MCF 10A (cell line): ENCODE data around the gene ESPN. TPM values are rescaled to one million over a fixed set of nuclear protein-coding genes. Genes with fewer than 3 reads are reported as not detected.

Source experiments
- BruUV-seq: library from RNA; stranded (reverse); fragments of 400-500 nt; replicated peaks from 2 replicates; lab custom pipeline; 2021; lab: Mats Ljungman, UMichigan
- CTCF ChIA-PET: fragments of 300-600 bp; sonication (Branson Sonifier 250); formaldehyde crosslinking; extraction: SDS; loops from one replicate; lab custom pipeline; 2021; ENCODE audit warnings: antibody characterized with exemption, inconsistent platforms; lab: Yijun Ruan, JAX
- POLR2A ChIA-PET: fragments of 300-600, 350-650 bp; sonication (Branson Sonifier 250); formaldehyde crosslinking; extraction: SDS; loops from one replicate; lab custom pipeline; 2020; ENCODE audit warnings: antibody characterized with exemption, inconsistent platforms; lab: Yijun Ruan, JAX
- DNase-seq: peaks from one replicate; pipeline ENCODE4 v3.0.0-alpha.2; 2018; ENCODE audit not compliant: unreplicated experiment
- H3K27ac Mint-ChIP-seq: one replicate; pipeline ENCODE4 v1.8.0; 2022; ENCODE audit warnings: mild to moderate bottlenecking, low read depth, mixed read lengths; ENCODE audit not compliant: unreplicated experiment
- H3K27me3 Mint-ChIP-seq: one replicate; pipeline ENCODE4 v1.8.0; 2022; ENCODE audit warnings: mixed read lengths; ENCODE audit not compliant: insufficient read depth, unreplicated experiment
- H3K36me3 Mint-ChIP-seq: one replicate; pipeline ENCODE4 v1.8.0; 2022; ENCODE audit warnings: mild to moderate bottlenecking, moderate library complexity, mixed read lengths; ENCODE audit not compliant: insufficient read depth, unreplicated experiment
- H3K4me1 Mint-ChIP-seq: one replicate; pipeline ENCODE4 v1.8.0; 2022; ENCODE audit warnings: mixed read lengths; ENCODE audit not compliant: insufficient read depth, unreplicated experiment
- H3K4me3 Mint-ChIP-seq: one replicate; pipeline ENCODE4 v1.8.0; 2022; ENCODE audit warnings: mild to moderate bottlenecking, moderate library complexity, mixed read lengths; ENCODE audit not compliant: unreplicated experiment
- H3K9me3 Mint-ChIP-seq: one replicate; pipeline ENCODE4 v1.8.0; 2022; ENCODE audit warnings: mixed read lengths; ENCODE audit not compliant: unreplicated experiment
- CTCF ChIP-seq: fragments of 200-600 bp; IDR thresholded peaks from one replicate; pipeline ENCODE4 v1.8.0; 2022; ENCODE audit warnings: antibody characterized with exemption, mild to moderate bottlenecking; ENCODE audit not compliant: unreplicated experiment
- intact Hi-C: fragments of 100-400 bp; cut with micrococcal nuclease; formaldehyde crosslinking; loops from 2 replicates; pipeline ENCODE4 v1.14.1; 2022
- total RNA-seq: library from RNA; stranded (reverse); gene quantifications from 2 replicates; pipeline ENCODE4 v1.2.3, GENCODE V29; 2022

ESPN gene
- total RNA-seq, 1 experiment from 2014 or later, result 0.68 TPM

- intact Hi-C loops, result loop anchor here (1.0 to 10.0 kb wide), 3 partner anchors 38 to 159 kb away; partner anchors contain the start of gene NOL9
- no peak overlapping the region for H3K27ac Mint-ChIP-seq
- no peaks in the 10 kb centered on the region for H3K27me3 Mint-ChIP-seq
- no peaks in the 10 kb centered on the region for H3K9me3 Mint-ChIP-seq
- CTCF ChIA-PET, result interaction anchor here (0.6 to 2.8 kb wide), 24 partner anchors 7 to 596 kb away, joined by 3 to 23 read pairs (median 4); partner anchors contain the start of genes HES2, NOL9, TAS1R1 and THAP3
- H3K4me3 Mint-ChIP-seq, result peak overlapping the region; percentile 29
- no peak for TF ChIP-seq CTCF
- BruUV-seq, result no TSS peak
- POLR2A ChIA-PET, result no interaction called here
- peaks cover 24% of the 10 kb centered on the region for H3K4me1 Mint-ChIP-seq
- DNase-seq, result no peak
- H3K36me3 Mint-ChIP-seq, result peaks cover 4% of the 10 kb centered on the region
Measured at GRCh38 chr1:6485168-6486101, 60.9 kb downstream of the ESPN start.

- ChIA-PET POLR2A (interaction anchor here (6.3 kb wide), 1 partner anchor 35 kb away, joined by 63 read pairs; no protein-coding TSS in a partner anchor), CTCF (interaction anchor here (0.6 to 2.8 kb wide), 22 partner anchors 8 to 164 kb away, joined by 3 to 23 read pairs (median 4); partner anchors contain the start of genes HES2, NOL9 and TAS1R1)
- peak overlapping the region; percentile 42 for H3K27ac Mint-ChIP-seq
- H3K9me3 Mint-ChIP-seq, result no peaks in the 10 kb centered on the region
- peaks cover 5% of the 10 kb centered on the region for H3K36me3 Mint-ChIP-seq
- peaks cover 27% of the 10 kb centered on the region for H3K4me1 Mint-ChIP-seq
- DNase-seq, result peak; percentile 81
- peak overlapping the region; percentile 29 for H3K4me3 Mint-ChIP-seq
- BruUV-seq, result no TSS peak
- intact Hi-C loops, result loop anchor here (1.0 to 10.0 kb wide), 3 partner anchors 37 to 158 kb away; partner anchors contain the start of gene NOL9
- no peaks in the 10 kb centered on the region for H3K27me3 Mint-ChIP-seq
- peak; percentile 82 for TF ChIP-seq CTCF
Measured at GRCh38 chr1:6486433-6487011, 61.9 kb downstream of the ESPN start.

GRCh38 chr1:6487804-6488484 is 63.4 kb downstream of the ESPN start:
- Mint-ChIP-seq H3K4me1 (peaks cover 38% of the 10 kb centered on the region), H3K27ac (peak overlapping the region; percentile 51), H3K4me3 (no peak overlapping the region), H3K36me3 (peaks cover 5% of the 10 kb centered on the region), H3K9me3 (no peaks in the 10 kb centered on the region), H3K27me3 (no peaks in the 10 kb centered on the region)
- no peak for DNase-seq
- TF ChIP-seq CTCF, result no peak
- intact Hi-C loops, result loop anchor here (10.0 kb wide), 1 partner anchor 157 kb away; no protein-coding TSS in a partner anchor
- CTCF ChIA-PET, result interaction anchor here (0.5 to 4.9 kb wide), 15 partner anchors 8 to 243 kb away, joined by 3 to 26 read pairs (median 4); partner anchors contain the start of genes NOL9 and TAS1R1
- POLR2A ChIA-PET, result interaction anchor here (0.6 to 6.3 kb wide), 17 partner anchors 8 to 289 kb away, joined by 3 to 63 read pairs (median 4); partner anchors contain the start of genes ACOT7, KLHL21 and ZBTB48
- no TSS peak for BruUV-seq
